GM13976 (cell line): ENCODE measurements around the gene PNLIPRP2.

Source experiments
- DNase-seq: peaks from one replicate; pipeline ENCODE4 v3.0.0; 2012; ENCODE audit warnings: low spot score
- in situ Hi-C: fragments of 300-500 bp; cut with MboI; formaldehyde crosslinking; loops from one replicate; pipeline ENCODE4 v1.12.0; 2022; ENCODE audit warnings: low sequenced_read_pairs, mixed read lengths, inconsistent platforms; ENCODE audit not compliant: unreplicated experiment
- TF ChIP-seq, protein P1 (sequence below): IDR thresholded peaks from 2 replicates; pipeline ENCODE4 v1.5.1; 2012; ENCODE audit warnings: borderline replicate concordance, mild to moderate bottlenecking; ENCODE audit not compliant: insufficient read depth; ENCODE audit errors: extremely low read depth, missing control alignments, control extremely low read depth

Gene PNLIPRP2

DNA sequence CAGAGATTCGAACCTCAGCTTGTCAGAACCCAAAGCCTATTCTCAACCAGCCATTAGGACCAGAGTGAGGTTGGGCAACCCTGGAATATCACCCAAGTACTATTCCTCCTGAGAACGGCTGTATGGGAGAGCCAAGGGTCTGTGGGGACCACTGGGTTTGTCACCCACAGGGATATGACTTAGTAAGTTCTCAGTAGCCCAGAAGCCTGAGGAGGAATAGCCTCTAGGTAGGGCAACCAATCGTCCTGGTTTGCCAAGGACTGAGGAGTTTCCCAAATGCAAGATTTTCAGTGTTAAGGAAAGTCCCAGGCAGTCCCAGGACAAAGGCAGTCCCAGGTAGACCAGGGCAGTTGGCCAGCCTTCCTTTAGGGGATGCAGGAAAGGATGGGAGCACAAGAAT is 46.7 kb downstream of the PNLIPRP2 start:
- in situ Hi-C loops = no loop called here

DNA sequence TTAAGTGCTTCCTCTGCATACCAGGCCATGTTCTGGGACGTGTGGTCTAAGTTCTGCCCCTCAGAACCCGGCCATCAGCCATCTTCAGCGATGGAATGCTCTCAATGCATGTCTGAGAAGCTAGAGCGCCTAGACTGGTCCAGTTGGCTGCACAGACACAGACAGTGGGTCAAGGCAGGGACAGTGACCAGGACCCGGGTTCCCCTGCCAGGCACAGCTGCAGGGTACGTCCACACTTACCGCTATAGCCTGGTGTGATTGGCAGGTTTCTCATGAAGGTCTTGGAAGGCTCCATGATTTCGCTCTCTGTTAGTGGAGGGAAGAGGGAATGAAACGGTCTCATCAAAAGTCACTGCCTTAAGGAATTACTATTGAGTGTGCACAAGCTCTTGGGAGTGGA is 47.3 kb downstream of the PNLIPRP2 start:
- in situ Hi-C loops = no loop called here
- no peak for DNase-seq
- TF ChIP-seq, protein P1, sequence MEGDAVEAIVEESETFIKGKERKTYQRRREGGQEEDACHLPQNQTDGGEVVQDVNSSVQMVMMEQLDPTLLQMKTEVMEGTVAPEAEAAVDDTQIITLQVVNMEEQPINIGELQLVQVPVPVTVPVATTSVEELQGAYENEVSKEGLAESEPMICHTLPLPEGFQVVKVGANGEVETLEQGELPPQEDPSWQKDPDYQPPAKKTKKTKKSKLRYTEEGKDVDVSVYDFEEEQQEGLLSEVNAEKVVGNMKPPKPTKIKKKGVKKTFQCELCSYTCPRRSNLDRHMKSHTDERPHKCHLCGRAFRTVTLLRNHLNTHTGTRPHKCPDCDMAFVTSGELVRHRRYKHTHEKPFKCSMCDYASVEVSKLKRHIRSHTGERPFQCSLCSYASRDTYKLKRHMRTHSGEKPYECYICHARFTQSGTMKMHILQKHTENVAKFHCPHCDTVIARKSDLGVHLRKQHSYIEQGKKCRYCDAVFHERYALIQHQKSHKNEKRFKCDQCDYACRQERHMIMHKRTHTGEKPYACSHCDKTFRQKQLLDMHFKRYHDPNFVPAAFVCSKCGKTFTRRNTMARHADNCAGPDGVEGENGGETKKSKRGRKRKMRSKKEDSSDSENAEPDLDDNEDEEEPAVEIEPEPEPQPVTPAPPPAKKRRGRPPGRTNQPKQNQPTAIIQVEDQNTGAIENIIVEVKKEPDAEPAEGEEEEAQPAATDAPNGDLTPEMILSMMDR = no peak

More for the DNA sequence above, 46.7 kb downstream of the PNLIPRP2 start:
- TF ChIP-seq, protein P1 = no peak
- no peak for DNase-seq

DNA sequence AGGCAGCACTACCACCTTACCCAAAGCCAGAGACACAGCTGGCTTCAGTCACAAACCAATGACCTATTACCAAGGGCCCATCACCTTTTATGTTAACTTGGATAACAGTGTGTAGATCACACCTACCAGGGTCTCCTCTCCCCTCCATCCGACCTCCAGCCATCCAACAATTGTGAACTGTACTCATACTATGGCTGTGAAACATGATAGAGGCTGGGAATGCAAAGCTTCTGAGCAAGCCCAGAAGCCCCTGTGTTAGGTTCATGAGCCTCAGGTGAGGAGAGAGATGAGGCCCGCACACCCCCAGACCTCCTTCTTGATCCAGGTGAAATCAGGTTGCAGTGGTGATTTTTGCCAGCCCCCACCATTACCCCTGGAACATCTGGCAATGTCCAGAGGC is 47.7 kb downstream of the PNLIPRP2 start:
- no peak for DNase-seq
- in situ Hi-C loops = no loop called here
- TF ChIP-seq, protein P1 = no peak

DNA sequence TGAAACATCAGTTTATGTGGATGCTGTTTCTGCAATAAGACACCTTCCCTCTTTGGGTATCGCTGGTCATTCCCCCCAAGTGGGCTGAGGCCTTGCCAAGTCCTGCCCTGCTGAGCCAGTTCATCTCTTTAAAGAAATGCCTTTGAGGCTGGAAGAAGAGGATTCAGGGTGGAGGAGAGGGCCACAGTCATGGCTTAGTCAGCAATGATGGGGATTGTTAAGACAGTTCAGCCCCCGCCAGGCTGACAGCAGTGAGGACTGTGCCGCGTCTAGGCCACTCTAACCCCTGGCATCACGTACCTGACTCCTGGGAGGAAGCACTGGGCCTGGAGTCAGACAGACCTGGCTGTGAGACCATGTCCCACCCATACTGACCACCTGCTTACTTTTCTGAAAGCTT is 48.3 kb downstream of the PNLIPRP2 start:
- DNase-seq = no peak
- TF ChIP-seq, protein P1 = no peak
- in situ Hi-C loops = no loop called here

GRCh38 chr10:116669832-116670644 is 49.3 kb downstream of the PNLIPRP2 start:
- TF ChIP-seq, protein P1 = no peak
- in situ Hi-C loops = no loop called here
- DNase-seq = no peak

DNA sequence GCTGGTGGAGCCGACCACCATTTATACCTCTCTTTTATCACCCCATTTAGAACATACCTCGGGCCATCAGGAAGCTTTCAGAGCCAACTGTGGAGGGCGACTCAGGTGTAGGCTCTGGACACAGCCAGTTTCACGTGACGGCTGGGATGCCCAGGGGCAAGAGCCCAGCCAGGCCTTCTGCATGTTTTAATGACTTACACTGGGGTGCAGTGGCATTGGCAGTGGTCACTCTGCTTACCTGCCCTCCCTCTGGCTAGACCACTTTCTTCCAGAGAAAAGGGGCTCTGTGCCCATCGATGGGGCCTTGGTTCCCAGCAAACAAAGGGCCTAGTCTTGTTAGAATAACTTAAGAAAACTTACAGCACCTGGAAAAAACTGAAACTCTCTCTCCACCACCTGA is 50.0 kb downstream of the PNLIPRP2 start:
- TF ChIP-seq, protein P1 = no peak

GRCh38 chr10:116671274-116671926 is 50.6 kb downstream of the PNLIPRP2 start:
- in situ Hi-C loops = no loop called here
- DNase-seq = no peak
- TF ChIP-seq, protein P1 = no peak

More for the DNA sequence above, 50.0 kb downstream of the PNLIPRP2 start:
- in situ Hi-C loops = no loop called here
- DNase-seq = no peak
